Thymus (tissue), 11 donors: ENCODE results near the gene THY1. TPM values are rescaled to one million over a fixed set of nuclear protein-coding genes. Genes with fewer than 3 reads are reported as not detected.
"Not testable (repeated sequence)": the region's sequence is repeated elsewhere in the genome, so short reads cannot be mapped to it uniquely, and the experiment has no call there.

Experiments
- DNase-seq, 9 donors: peaks; one replicate each; pipeline ENCODE4 v3.0.0-alpha.2; 2013; ENCODE audit warnings: low spot score in 9 of 9, low read depth in 6 of 9, missing footprints in 1 of 9
- H3K27ac ChIP-seq, 2 donors: one replicate each; pipeline ENCODE4 v1.5.1; 2013; ENCODE audit warnings: control low read depth in 1 of 2, low read depth in 1 of 2, low read length in 1 of 2, mild to moderate bottlenecking in 1 of 2, moderate library complexity in 1 of 2
- H3K27me3 ChIP-seq, 2 donors: one replicate each; pipeline ENCODE4 v1.5.1; 2013; ENCODE audit warnings: low read length in 1 of 2; ENCODE audit not compliant: control insufficient read depth in 2 of 2, insufficient read depth in 1 of 2
- H3K36me3 ChIP-seq, 2 donors: one replicate each; pipeline ENCODE4 v1.5.1; 2013; ENCODE audit warnings: low read length in 1 of 2, mild to moderate bottlenecking in 1 of 2, moderate library complexity in 1 of 2; ENCODE audit not compliant: control insufficient read depth in 2 of 2, insufficient read depth in 2 of 2
- H3K4me1 ChIP-seq, 2 donors: one replicate each; pipeline ENCODE4 v1.5.1; 2013; ENCODE audit warnings: low read length in 2 of 2; ENCODE audit not compliant: control insufficient read depth in 2 of 2, insufficient read depth in 2 of 2
- H3K4me3 ChIP-seq, 2 donors: one replicate each; pipeline ENCODE4 v1.5.1; 2013; ENCODE audit warnings: low read length in 2 of 2, control low read depth in 1 of 2, mild to moderate bottlenecking in 1 of 2
- H3K9me3 ChIP-seq, 2 donors: one replicate each; pipeline ENCODE4 v1.5.1; 2013; ENCODE audit warnings: low read length in 1 of 2, mild to moderate bottlenecking in 1 of 2; ENCODE audit not compliant: control insufficient read depth in 2 of 2, insufficient read depth in 1 of 2
- WGBS: extraction: QIAGEN DNeasy Blood & Tissue Kit; methylation state at CpG from one replicate; pipeline ENCODE4 v1.1.7; 2013; 5-methylcytosine and 5-hydroxymethylcytosine counted together
- polyA plus RNA-seq: library from polyadenylated mRNA; stranded (reverse); fragments of 200-250 nt; gene quantifications from one replicate; pipeline ENCODE4 v1.2.3, GENCODE V29; 2013
- total RNA-seq: library from RNA; stranded (reverse); fragments of 120-200 nt; gene quantifications from one replicate; pipeline ENCODE4 v1.2.4, GENCODE V29; 2013
- donor health status: healthy.

The THY1 gene
- total and polyA plus RNA-seq, 2 donors, result 15.3 to 88.8 TPM

DNA sequence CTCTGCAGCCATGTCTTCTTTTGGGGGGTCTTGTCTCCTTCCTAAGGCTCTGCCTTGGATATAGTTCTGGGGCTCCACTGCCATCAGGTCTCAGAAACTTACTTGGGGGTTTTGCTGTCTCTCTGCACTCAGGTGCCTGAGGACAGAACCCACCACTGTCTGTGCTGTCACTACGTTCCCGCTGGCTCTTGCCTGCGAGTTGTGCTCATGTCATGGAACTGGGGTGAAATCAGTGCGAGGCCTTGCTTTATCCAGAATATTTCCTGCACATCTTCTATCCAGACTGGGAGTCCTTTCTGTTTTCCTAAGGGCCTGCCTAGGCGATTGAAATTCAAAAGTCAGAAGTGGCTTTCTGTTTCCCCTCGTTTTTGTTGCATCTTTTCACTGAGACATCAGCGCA is 34.9 kb downstream of the THY1 start:
- H3K27ac ChIP-seq, result no peak overlapping the region
- no peaks in the 10 kb centered on the region for H3K9me3 ChIP-seq
- WGBS, result 94% methylated on average over 7 of the region's 7 CpGs
- no peak for DNase-seq
- no peaks in the 10 kb centered on the region for H3K4me1 ChIP-seq
- H3K27me3 ChIP-seq, result peaks cover 0 to 8% of the 10 kb centered on the region in 2 donors
- H3K36me3 ChIP-seq, result no peaks in the 10 kb centered on the region
- no peak overlapping the region for H3K4me3 ChIP-seq

DNA sequence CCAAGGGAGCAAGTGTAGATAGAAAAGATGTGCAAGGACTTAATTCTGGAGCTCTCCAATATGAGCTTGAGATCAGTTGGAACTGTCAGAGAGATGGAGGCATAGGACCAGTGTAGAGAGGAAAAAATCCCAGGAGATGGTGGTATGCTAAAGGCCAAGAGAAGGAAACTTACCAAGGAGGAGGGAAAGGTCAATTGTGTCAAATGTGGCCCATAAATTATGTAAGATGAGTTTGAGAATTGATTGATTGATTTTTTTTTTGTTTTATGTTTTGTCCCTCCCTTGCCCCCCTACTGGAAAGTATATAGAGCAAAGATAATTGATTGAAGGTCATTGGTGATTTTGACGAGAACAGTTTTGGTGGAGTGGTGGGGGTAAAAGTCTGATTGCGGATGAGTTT is 38.6 kb downstream of the THY1 start:
- Histone ChIP-seq H3K4me3 (no peak overlapping the region), H3K27me3 (peaks cover 7 to 26% of the 10 kb centered on the region in 2 donors), H3K9me3 (no peaks in the 10 kb centered on the region), H3K36me3 (no peaks in the 10 kb centered on the region), H3K4me1 (peaks cover 12 to 15% of the 10 kb centered on the region in 2 donors), H3K27ac (no peak overlapping the region)
- WGBS, result 92% methylated on average over 2 of the region's 2 CpGs
- no peak for DNase-seq

DNA sequence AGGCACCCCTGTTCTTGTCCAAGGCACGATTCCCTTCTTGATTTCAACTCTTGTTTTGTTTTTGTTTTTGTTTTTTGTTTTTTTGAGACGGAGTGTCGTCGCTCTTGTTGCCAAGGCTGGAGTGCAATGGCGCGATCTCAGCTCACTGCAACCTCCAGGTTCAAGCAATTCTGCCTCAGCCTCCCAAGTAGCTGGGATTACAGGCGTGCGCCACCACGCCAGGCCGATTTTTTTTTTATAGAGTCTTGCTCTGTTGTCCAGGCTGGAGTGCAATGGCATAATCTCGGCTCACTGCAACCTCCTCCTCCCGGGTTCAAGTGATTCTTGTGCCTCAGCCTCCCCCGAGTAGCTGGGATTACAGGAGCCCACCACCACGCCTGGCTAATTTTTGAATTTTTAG is 40.5 kb downstream of the THY1 start:
- not testable (repeated sequence) for H3K27ac ChIP-seq, H3K36me3 ChIP-seq, H3K4me3 ChIP-seq, DNase-seq, H3K9me3 ChIP-seq
- Histone ChIP-seq H3K27me3 (peaks cover 7 to 32% of the 10 kb centered on the region in 2 donors), H3K4me1 (peaks cover 12 to 17% of the 10 kb centered on the region in 2 donors)
- 93% methylated on average over 14 of the region's 14 CpGs for WGBS

DNA sequence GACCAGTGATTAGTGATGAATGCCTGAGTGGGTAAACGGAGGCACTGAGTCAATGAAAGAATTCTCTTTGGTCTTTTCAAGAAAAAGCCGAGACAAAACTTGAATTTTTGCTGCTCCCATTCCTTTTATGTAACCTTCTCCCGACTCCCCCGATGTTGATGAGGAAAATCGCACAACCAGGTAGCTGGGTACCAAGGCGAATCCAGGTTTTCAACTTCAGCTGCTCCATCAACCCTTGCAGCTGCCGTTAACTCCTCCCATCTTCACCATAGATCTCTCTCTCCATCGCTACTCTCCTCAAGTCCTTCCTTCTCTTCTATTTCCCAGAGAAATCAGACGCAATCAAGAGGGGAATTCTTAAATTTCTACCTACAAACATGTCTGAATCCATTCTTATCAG is 40.9 kb downstream of the THY1 start:
- no peak for DNase-seq
- H3K9me3 ChIP-seq, result no peaks in the 10 kb centered on the region
- peaks cover 12 to 21% of the 10 kb centered on the region in 2 donors for H3K4me1 ChIP-seq
- no peak overlapping the region for H3K27ac ChIP-seq
- no peaks in the 10 kb centered on the region for H3K36me3 ChIP-seq
- peak overlapping the region; percentile 30 to 33 for H3K4me3 ChIP-seq
- WGBS, result 12% methylated on average over 9 of the region's 9 CpGs
- peaks cover 7 to 32% of the 10 kb centered on the region in 2 donors for H3K27me3 ChIP-seq

DNA sequence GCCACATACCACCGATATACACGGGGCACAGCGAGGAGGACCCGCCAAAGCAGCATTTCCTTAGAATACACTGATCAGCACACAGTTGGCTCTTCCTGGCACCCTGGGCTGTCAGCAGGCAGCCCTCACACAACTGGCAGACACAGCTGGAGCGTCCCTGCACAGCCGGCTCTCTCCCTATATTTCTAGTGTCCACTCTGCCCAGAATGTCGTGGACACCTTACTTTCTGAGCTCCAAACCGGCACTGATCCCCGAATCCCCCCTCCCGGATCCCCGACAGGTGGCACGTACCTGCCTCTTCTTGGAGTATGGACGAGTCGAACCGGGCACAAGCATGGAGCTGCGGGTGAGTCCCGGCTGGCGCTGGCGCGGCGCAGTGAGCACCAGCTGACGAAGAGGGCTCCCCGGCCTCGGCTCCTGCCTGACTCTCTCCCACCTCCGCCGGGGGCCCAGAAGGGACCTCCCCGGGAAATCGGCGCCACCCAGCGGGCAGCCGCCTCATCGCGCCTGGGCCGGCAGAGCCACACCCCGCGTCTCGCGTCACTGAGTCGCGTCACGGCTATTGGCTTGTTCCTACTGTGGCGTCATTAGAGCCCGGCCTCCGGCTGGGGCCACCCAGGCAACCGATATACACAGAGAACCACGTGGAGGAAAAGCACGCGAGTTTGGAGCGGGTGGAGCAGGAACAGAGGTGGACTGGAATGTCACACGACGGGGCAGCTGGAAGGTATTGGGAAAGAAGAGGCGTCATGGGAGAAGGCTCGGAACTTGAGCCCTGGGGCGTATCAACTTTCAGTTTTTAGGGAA is 41.6 kb downstream of the THY1 start, which contains the start of gene USP2:
TSS of gene USP2 (minus strand) at position 510 of the 808 bp plus-strand sequence. CDS start 8,210 bp downstream, outside the sequence.
- Histone ChIP-seq H3K27ac (no peak within 1 kb of the TSS), H3K4me3 (peak within 1 kb of the TSS; percentile 40 to 51), H3K36me3 (no peaks in the 10 kb centered on the region)

DNA sequence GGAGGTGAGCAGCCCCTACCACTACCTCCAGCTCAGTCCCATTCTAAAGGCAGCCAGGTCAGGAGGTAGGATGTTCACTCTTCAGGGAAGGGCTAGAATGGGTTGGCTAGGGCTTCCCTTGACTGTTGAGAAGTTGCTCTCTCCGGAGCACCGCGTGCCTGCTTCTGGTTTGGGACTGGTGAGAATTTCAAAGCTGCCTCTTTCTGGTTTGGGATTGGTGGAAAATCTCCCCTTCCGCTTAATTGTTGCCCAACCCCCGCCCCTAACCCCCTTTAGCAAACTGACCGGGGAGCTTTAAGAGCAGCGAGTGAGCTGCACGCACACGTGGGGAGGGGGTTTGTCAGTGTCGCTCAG is 42.2 kb downstream of the THY1 start:
- peak in 1 of 9 donors; percentile 37 for DNase-seq
- Histone ChIP-seq H3K4me1 (peaks cover 12 to 29% of the 10 kb centered on the region in 2 donors), H3K4me3 (peak overlapping the region; percentile 40 to 51), H3K27me3 (peaks cover 7 to 32% of the 10 kb centered on the region in 2 donors), H3K9me3 (no peaks in the 10 kb centered on the region), H3K36me3 (no peaks in the 10 kb centered on the region), H3K27ac (no peak overlapping the region)
- 10% methylated on average over 10 of the region's 10 CpGs for WGBS

More for the DNA sequence above, 41.6 kb downstream of the THY1 start, which contains the start of gene USP2:
- peak; percentile 82 to 96 (median 93) for DNase-seq
- Histone ChIP-seq H3K4me1 (peaks cover 12 to 25% of the 10 kb centered on the region in 2 donors), H3K9me3 (no peaks in the 10 kb centered on the region), H3K27me3 (peaks cover 7 to 32% of the 10 kb centered on the region in 2 donors)
- WGBS, result under 1% methylated on average over 54 of the region's 54 CpGs

DNA sequence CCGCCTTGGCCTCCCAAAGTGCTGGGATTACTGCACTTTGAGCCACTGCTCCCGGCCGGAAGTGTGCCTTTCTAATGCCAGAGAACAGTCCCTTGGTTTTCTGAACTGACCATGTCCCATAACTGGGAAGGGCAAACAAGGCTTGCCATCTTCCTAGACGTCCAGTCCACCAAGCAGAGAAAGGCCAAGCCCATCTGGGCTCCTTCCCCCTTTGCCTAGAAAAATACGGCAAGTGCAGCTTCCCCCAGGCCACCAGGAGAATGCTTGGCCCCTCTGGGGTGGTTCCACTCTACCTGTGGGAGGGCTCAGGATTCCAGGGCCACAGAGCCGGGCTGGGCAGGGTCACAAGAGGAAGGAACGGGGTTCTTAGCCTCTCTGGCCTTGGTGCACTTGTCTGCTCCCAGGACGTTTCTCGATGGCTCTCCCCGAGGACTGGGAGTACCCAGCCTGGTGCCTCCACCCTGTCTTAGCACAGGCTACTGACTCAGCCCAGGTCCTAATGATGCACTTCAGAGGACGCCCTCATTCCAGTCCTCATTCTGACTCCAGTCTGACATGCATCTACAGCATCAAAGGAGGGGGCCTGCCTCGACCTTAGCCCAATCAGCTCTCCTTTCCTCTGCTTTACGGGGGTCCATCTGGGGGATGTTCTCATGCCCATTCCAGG is 42.7 kb downstream of the THY1 start:
- DNase-seq, result no peak
- Histone ChIP-seq H3K9me3 (no peaks in the 10 kb centered on the region), H3K27ac (no peak overlapping the region), H3K27me3 (peaks cover 7 to 32% of the 10 kb centered on the region in 2 donors), H3K36me3 (no peaks in the 10 kb centered on the region), H3K4me1 (peaks cover 12 to 29% of the 10 kb centered on the region in 2 donors), H3K4me3 (no peak overlapping the region)
- 89% methylated on average over 13 of the region's 13 CpGs for WGBS

DNA sequence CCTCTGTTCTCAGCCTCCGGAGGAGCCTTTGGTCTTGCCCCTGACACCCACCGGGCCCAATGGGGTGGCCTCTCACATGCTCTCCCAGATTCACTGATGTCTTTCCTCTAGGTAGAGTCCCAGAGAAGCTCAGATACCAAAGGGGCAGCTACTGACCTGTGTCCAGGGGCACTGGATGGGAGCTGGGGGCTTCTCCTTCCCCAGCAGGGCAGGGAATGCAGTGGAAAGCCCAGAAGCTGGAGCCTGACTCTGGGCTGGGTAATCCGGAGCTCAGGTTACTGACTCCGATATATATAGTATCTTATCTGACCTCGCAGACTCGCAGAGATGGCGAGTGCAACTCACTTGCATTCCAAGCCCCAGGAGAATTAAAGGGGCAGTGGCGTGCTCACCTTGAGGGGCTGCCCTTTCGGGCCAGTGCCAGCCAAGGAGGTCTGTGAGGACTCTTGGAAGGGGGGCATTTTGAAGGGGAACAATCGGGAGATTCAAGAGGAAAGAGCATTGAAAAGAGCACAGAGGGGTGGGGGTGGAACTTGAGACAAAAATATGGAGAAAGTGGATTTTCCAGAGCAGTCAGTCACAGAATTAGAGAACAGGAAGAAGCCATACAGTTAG is 44.0 kb downstream of the THY1 start:
- Histone ChIP-seq H3K27me3 (peaks cover 7 to 32% of the 10 kb centered on the region in 2 donors), H3K4me3 (no peak overlapping the region), H3K9me3 (no peaks in the 10 kb centered on the region), H3K36me3 (no peaks in the 10 kb centered on the region), H3K27ac (no peak overlapping the region), H3K4me1 (peaks cover 12 to 29% of the 10 kb centered on the region in 2 donors)
- 92% methylated on average over 10 of the region's 10 CpGs for WGBS
- no peak for DNase-seq
